SU-DHL-6 (cell line): ENCODE measurements around the gene TNFRSF1B.

Experiments
- EZH2phosphoT487 ChIP-seq: fragments of 200-600 bp; sonication (generic), shearing (Covaris generic); conservative IDR thresholded peaks from 2 replicates; pipeline ENCODE4 v1.6.1; 2018; ENCODE audit warnings: mild to moderate bottlenecking, antibody characterized with exemption, low read length, moderate library complexity, mixed read lengths
- TF ChIP-seq, protein P1 (sequence below): fragments of 200-600 bp; sonication (generic); IDR thresholded peaks from one replicate; pipeline ENCODE4 v1.5.1; 2017; ENCODE audit warnings: antibody characterized with exemption, mild to moderate bottlenecking, low read length, moderate library complexity; ENCODE audit not compliant: insufficient read depth, poor library complexity, severe bottlenecking

DNA sequence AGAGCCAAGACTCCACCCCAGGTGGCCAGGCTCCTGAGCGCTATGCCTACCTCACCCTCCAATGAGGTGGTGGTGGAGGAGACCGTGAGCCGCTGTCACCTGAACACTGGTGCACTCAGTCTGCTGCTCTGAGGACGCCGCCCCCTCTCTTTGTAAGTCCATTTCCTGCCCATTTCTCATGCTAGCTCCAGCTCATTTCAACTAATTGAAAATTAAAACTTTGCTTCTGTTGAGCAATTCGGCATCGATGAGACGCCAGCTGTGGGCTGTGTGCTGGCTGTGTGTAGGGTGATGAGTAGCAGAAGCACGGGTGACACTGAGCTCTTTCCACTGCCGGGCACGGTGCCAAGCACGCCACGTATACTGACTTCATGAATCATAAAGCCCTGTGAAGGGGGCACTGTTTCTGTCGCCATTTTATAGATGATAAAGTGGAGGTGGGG lies 11.2 kb downstream of the TNFRSF1B start:
- TF ChIP-seq, protein P1, sequence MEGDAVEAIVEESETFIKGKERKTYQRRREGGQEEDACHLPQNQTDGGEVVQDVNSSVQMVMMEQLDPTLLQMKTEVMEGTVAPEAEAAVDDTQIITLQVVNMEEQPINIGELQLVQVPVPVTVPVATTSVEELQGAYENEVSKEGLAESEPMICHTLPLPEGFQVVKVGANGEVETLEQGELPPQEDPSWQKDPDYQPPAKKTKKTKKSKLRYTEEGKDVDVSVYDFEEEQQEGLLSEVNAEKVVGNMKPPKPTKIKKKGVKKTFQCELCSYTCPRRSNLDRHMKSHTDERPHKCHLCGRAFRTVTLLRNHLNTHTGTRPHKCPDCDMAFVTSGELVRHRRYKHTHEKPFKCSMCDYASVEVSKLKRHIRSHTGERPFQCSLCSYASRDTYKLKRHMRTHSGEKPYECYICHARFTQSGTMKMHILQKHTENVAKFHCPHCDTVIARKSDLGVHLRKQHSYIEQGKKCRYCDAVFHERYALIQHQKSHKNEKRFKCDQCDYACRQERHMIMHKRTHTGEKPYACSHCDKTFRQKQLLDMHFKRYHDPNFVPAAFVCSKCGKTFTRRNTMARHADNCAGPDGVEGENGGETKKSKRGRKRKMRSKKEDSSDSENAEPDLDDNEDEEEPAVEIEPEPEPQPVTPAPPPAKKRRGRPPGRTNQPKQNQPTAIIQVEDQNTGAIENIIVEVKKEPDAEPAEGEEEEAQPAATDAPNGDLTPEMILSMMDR: no peak
- no peak for TF ChIP-seq EZH2phosphoT487
